Measurements from ENCODE around the gene ZNF160.
"Not testable (repeated sequence)": the region's sequence is repeated elsewhere in the genome, so short reads cannot be mapped to it uniquely, and the experiment has no call there.

The ZNF160 gene

GRCh38 chr19:53131085-53131590 lies 27.9 kb upstream of the ZNF160 start:
- in situ Hi-C loops (cut with HindIII; ENCODE audit: low sequenced_read_pairs): no loop called here
- no peak for DNase-seq (ENCODE audit: low read depth)
- no peak for TF ChIP-seq CTCF (IDR thresholded peaks at IDR 0.05; ENCODE audit: low read depth, low read length, missing control alignments)

GRCh38 chr19:53130506-53130905 lies 27.3 kb upstream of the ZNF160 start:
- TF ChIP-seq CTCF (IDR thresholded peaks at IDR 0.05; ENCODE audit: low read depth, low read length, missing control alignments): no peak
- in situ Hi-C loops (cut with HindIII; ENCODE audit: low sequenced_read_pairs): no loop called here
- no peak for DNase-seq (ENCODE audit: low read depth)
- no peak overlapping the region for H3K4me3 ChIP-seq (ENCODE audit: low read depth, low read length)

More at GRCh38 chr19:53131085-53131590, 27.9 kb upstream of the ZNF160 start:
- no peak overlapping the region for H3K4me3 ChIP-seq (ENCODE audit: low read depth, low read length)

- DNase-seq (ENCODE audit: low read depth); H3K4me3 ChIP-seq (ENCODE audit: low read depth, low read length); in situ Hi-C loops (cut with HindIII; ENCODE audit: low sequenced_read_pairs): not testable (repeated sequence)
Measured at GRCh38 chr19:53126733-53127526, 23.7 kb upstream of the ZNF160 start.

GRCh38 chr19:53123400-53123799 lies 20.2 kb upstream of the ZNF160 start:
- in situ Hi-C loops (cut with HindIII; ENCODE audit: low sequenced_read_pairs): no loop called here
- no peak overlapping the region for H3K4me3 ChIP-seq (ENCODE audit: low read depth, low read length)
- DNase-seq (ENCODE audit: low read depth): no peak
- no peak for TF ChIP-seq CTCF (IDR thresholded peaks at IDR 0.05; ENCODE audit: low read depth, low read length, missing control alignments)

GRCh38 chr19:53112286-53112685 lies 9.1 kb upstream of the ZNF160 start:
- in situ Hi-C loops (cut with HindIII; ENCODE audit: low sequenced_read_pairs): no loop called here
- no peak for TF ChIP-seq CTCF (IDR thresholded peaks at IDR 0.05; ENCODE audit: low read depth, low read length, missing control alignments)
- no peak overlapping the region for H3K4me3 ChIP-seq (ENCODE audit: low read depth, low read length)
- DNase-seq (ENCODE audit: low read depth): no peak

GRCh38 chr19:53109527-53109926 lies 6.3 kb upstream of the ZNF160 start:
- no peak for DNase-seq (ENCODE audit: low read depth)
- in situ Hi-C loops (cut with HindIII; ENCODE audit: low sequenced_read_pairs): no loop called here
- no peak for TF ChIP-seq CTCF (IDR thresholded peaks at IDR 0.05; ENCODE audit: low read depth, low read length, missing control alignments)
- H3K4me3 ChIP-seq (ENCODE audit: low read depth, low read length): no peak overlapping the region

- peak overlapping the region; percentile 93 for H3K4me3 ChIP-seq (ENCODE audit: low read depth, low read length)
- no peak for DNase-seq (ENCODE audit: low read depth)
- in situ Hi-C loops (cut with HindIII; ENCODE audit: low sequenced_read_pairs): no loop called here
- no peak for TF ChIP-seq CTCF (IDR thresholded peaks at IDR 0.05; ENCODE audit: low read depth, low read length, missing control alignments)
Measured at GRCh38 chr19:53102756-53103233, 427 bp downstream of the ZNF160 start.
